ENCODE data around the gene AMN. TPM values are rescaled to one million over a fixed set of nuclear protein-coding genes. Genes with fewer than 3 reads are reported as not detected.

Gene AMN
- total RNA-seq (2022; extraction: Qiagen RNA extraction; ENCODE audit: low read depth), result 0.23 to 0.69 TPM (median 0.46 TPM) in 5 replicates

GRCh38 chr14:102922490-102923200, at the start of gene AMN:
TSS of gene AMN (plus strand) at chr14:102922663. CDS start at chr14:102922689, 26 bp downstream.

Other genes starting within 250 kb of the AMN start
- 21.5 to 32.1 TPM (median 28.5 TPM) in 5 replicates for gene TRAF3, start 145.2 kb upstream of the AMN start, total RNA-seq (2022; extraction: Qiagen RNA extraction; ENCODE audit: low read depth)
- gene CDC42BPB, start 134.9 kb downstream of the AMN start, total RNA-seq (2022; extraction: Qiagen RNA extraction; ENCODE audit: low read depth), result 64.0 to 75.6 TPM (median 72.8 TPM) in 5 replicates
- gene LBHD2, start 161.5 kb downstream of the AMN start, total RNA-seq (2022; extraction: Qiagen RNA extraction; ENCODE audit: low read depth), result 0.14 to 0.39 TPM (median 0.18 TPM) in 3 of 5 replicates, not detected in the others
- gene EXOC3L4, start 172.1 kb downstream of the AMN start, total RNA-seq (2022; extraction: Qiagen RNA extraction; ENCODE audit: low read depth), result 1.4 to 2.1 TPM (median 1.5 TPM) in 5 replicates
- 352 to 444 TPM (median 429 TPM) in 5 replicates for gene TNFAIP2, start 200.8 kb downstream of the AMN start, total RNA-seq (2022; extraction: Qiagen RNA extraction; ENCODE audit: low read depth)

Data from A549 treated with DMSO at 1 μM for 4 hours (cell line).